HG03354 (cell line): ENCODE measurements around the gene CRLF2.
"Not testable (repeated sequence)": the region's sequence is repeated elsewhere in the genome, so short reads cannot be mapped to it uniquely, and the experiment has no call there.

Experiments
- ATAC-seq: cut with Tn5 transposase; IDR thresholded peaks from one replicate; pipeline ENCODE4 v1.9.1; 2021; ENCODE audit warnings: mild to moderate bottlenecking; ENCODE audit not compliant: unreplicated experiment, poor library complexity, severe bottlenecking

The CRLF2 gene

DNA sequence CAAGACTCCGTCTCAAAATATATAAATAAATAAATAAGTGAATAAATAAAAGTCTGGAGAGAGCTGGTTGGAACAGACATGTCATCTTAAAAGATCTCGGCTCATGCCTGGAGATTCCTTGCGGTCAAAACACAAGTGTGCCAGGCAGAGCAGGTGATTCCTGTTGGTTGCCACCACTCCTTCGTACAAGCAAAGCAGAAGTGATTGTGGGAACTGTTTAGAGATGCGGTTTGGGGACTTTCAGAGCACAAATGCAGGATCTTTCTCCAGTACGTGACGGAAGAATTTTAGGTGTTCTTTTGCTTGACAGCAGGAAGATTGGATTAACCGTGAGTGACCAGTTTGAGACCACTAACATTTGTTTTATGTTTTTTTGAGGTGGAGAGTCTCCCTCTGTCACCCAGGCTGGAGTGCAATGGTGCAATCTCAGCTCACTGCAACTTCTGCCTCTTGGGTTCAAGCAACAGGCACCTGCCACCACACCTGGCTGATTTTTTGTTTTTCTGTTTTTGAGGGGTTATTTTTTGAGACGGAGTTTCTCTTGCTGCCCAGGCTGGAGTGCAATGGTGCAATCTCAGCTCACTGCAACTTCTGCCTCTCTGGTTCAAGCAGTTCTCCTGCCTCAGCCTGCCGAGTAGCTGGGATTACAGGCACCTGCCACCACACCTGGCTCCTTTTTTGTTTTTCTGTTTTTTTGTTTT is 2.8 kb upstream of the CRLF2 start:
- ATAC-seq = no peak

GRCh38 chrX:1213971-1214370 is 1.5 kb upstream of the CRLF2 start:
- ATAC-seq = no peak

GRCh38 chrX:1210844-1211243 is 1.6 kb downstream of the CRLF2 start:
- ATAC-seq = no peak

DNA sequence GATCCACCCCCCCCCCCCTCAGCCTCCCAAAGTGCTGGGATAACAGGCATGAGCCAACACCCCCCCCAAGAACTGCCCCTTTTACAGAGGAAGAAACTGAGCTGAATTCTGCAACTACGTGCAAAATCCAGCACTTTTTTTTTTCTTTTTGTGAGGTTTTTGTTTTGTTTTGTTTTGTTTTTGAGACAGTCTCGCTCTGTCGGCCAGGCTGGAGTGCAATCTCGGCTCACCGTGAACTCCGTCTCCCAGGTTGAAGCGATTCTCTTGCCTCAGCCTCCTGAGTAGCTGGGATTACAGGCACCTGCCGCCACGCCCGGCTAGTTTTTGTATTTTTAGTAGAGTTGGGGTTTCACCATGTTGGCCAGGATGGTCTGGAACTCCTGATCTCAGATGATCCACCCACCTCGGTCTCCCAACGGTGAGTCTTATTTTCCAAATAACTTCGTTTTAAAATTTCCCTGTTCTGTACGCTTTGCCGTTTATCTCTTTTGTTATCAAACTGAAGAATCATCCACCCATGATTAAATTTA is 4.9 kb downstream of the CRLF2 start:
- no peak for ATAC-seq

DNA sequence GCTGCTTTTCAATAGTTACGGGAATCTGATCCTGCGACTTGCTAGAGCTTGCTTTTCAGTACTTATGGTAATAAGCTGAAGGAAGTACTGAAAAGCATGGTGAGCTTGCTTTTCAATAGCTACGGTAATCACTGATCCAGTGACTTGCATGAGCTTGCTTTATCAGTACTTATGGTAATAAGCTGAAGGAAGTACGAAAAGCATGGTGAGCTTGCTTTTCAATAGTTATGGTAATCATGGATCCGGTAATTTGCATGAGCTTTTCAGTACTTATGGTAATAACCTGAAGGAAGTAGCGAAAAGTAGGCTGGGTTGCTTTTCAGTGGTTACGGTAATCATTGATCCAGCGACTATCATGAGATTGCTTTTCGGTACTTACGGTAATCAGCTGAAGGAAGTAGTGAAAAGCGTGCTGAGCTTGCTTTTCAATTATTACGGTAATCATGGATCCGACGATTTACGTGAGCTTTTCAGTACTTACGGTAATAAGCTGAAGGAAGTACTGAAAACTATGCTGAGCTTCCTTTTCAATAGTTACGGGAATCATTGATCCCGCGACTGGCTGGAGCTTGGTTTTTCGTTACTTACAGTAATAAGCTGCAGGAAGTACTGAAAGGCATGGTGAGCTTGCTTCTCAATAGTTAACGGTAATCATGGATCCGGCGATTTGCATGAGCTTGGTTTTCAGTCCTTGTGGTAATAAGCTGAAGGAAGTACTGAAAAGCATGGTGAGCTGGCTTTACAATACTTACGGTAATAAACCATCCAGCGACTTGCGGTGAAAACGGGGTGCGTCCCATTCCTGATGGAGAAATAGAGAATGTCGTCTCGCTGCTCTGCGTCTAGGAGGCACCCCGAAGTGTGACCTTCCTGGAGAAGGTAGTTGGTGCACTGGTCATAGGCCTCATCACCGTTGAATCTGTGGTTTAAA is 6.5 kb downstream of the CRLF2 start:
- ATAC-seq = peak; percentile 55

DNA sequence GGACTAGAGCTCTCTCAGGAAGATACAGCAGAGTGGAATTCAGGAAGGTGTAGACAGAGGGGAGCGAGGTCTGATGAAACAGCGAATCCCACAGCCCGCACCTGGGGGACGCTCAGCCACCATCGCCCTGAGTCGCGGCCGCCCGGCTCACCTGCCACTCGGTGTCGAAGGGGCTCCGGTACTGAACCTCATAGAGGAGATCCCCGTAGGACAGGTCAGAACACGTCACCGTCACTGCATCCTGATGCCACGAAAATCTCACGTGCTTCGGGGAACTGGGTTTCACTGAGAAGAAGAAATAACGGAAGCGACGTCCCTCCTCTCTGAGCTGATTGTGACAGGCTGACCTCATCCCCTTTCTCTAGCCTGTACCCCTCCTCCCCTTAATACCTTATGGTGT is 10.2 kb downstream of the CRLF2 start:
- no peak for ATAC-seq

GRCh38 chrX:1196436-1196835 is 16.0 kb downstream of the CRLF2 start:
- ATAC-seq = no peak

GRCh38 chrX:1192196-1192595 is 20.3 kb downstream of the CRLF2 start:
- not testable (repeated sequence) for ATAC-seq

- ATAC-seq = no peak
These were observed 21.8 kb downstream of the CRLF2 start for GRCh38 chrX:1190596-1191145.

DNA sequence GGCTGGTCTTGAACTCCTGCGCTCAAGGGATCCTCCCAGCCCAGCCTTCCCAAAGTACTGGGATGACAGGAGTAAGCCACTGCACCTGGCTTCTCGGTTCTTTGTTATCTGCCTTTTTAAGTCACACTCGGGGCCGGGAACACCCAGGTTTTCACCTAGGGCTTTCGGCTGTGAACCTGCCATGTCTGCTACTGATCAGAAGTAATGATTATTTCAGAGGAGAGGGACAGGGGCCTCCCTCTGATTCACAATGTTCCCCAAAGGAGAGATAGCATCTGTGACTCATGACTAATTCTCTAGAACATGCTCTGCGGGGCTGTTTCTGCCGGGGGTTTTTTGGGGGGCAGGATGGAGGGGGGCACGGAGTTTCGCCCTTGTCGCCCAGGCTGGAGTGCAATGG is 26.9 kb downstream of the CRLF2 start:
- ATAC-seq = no peak

DNA sequence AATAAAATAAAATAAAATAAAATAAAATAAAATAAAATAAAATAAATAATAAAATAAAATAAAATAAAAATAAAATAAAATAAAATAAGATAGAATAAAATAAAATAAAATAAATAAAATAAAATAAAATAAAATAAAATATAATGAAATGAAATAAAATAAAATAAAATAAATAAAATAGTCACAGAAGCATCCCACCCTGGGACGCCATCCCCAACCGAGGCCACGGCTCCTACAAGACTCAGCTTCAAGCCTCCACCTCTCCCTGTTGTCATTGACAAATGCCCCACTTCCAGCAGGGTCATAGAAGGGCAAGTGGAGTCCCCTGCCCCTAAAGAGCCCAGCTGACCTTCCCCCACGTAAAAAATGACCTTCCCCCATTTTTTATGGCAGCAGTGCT is 30.2 kb downstream of the CRLF2 start:
- ATAC-seq = no peak

- not testable (repeated sequence) for ATAC-seq
These were observed 30.8 kb downstream of the CRLF2 start for GRCh38 chrX:1181661-1182060.

GRCh38 chrX:1181170-1181569 is 31.3 kb downstream of the CRLF2 start:
- ATAC-seq = no peak

- ATAC-seq = no peak
These were observed 33.8 kb downstream of the CRLF2 start for GRCh38 chrX:1178580-1179057.

- ATAC-seq = not testable (repeated sequence)
These were observed 35.7 kb downstream of the CRLF2 start for GRCh38 chrX:1176531-1177320.

- ATAC-seq = not testable (repeated sequence)
These were observed 37.6 kb downstream of the CRLF2 start for GRCh38 chrX:1174609-1175545.

DNA sequence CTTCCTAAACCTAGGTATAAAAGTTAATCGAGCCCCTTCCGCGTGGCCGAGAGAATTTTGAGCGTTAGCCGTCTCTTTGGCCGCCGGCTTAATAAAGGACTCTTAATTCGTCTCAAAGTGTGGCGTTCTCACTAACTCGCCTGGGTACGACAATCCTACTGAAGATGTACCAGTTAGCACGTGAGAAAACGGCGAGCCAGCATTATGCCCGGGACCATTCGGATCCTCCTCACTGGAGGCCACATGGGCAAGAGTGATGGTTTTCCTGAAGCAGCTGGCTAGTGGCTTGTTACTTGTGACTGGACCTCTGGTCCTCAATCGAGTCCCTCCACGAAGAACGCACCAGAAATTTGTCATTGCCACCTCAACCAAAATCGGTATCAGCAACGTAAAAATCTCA is 39.0 kb downstream of the CRLF2 start:
- not testable (repeated sequence) for ATAC-seq

GRCh38 chrX:1172496-1172895 is 40.0 kb downstream of the CRLF2 start:
- no peak for ATAC-seq
